ENCODE data around the gene ANOS1. TPM values are rescaled to one million over a fixed set of nuclear protein-coding genes. Genes with fewer than 3 reads are reported as not detected.

The ANOS1 gene
- total RNA-seq, 3 donors from 2014 or later = 4.9 to 10.6 (median 9.7) TPM

GRCh38 chrX:8653956-8654355, 78.0 kb downstream of the ANOS1 start:
- H3K36me3 ChIP-seq = no peaks in the 10 kb centered on the region
- TF ChIP-seq POLR2A (IDR thresholded peaks at IDR 0.05) (no peak), POLR2AphosphoS5 (IDR thresholded peaks at IDR 0.05) (peak in 1 of 3 donors; percentile 30)
- peak overlapping the region in 1 of 2 donors; percentile 1 for H3K27ac ChIP-seq
- no peaks in the 10 kb centered on the region for H3K27me3 ChIP-seq
- H3K4me3 ChIP-seq = no peak overlapping the region
- peak; percentile 64 to 65 for DNase-seq (ENCODE audit: low spot score in 2 of 2)
- intact Hi-C loops (cut with DNase I; ENCODE audit: low total_unique reads) = no loop called here
- no peaks in the 10 kb centered on the region for H3K9me3 ChIP-seq
- H3K4me1 ChIP-seq = no peaks in the 10 kb centered on the region

- no peak overlapping the region for H3K4me3 ChIP-seq
- no peak for DNase-seq (ENCODE audit: low spot score in 2 of 2)
- no peaks in the 10 kb centered on the region for H3K36me3 ChIP-seq
- intact Hi-C loops (cut with DNase I; ENCODE audit: low total_unique reads) = loop anchor here (2.0 kb wide), 1 partner anchor 49 kb away; no protein-coding TSS in a partner anchor
- no peaks in the 10 kb centered on the region for H3K27me3 ChIP-seq
- TF ChIP-seq CTCF (IDR thresholded peaks at IDR 0.05) = no peak
- H3K4me1 ChIP-seq = no peaks in the 10 kb centered on the region
- H3K27ac ChIP-seq = no peak overlapping the region
- H3K9me3 ChIP-seq = no peaks in the 10 kb centered on the region
Measured at GRCh38 chrX:8649969-8650368, 82.0 kb downstream of the ANOS1 start.

- no peak overlapping the region for H3K4me3 ChIP-seq
- no peaks in the 10 kb centered on the region for H3K36me3 ChIP-seq
- TF ChIP-seq POLR2AphosphoS5 (IDR thresholded peaks at IDR 0.05) (no peak), CTCF (IDR thresholded peaks at IDR 0.05) (no peak), POLR2A (IDR thresholded peaks at IDR 0.05) (no peak)
- no peak overlapping the region for H3K27ac ChIP-seq
- intact Hi-C loops (cut with DNase I; ENCODE audit: low total_unique reads) = no loop called here
- no peak for DNase-seq (ENCODE audit: low spot score in 2 of 2)
- H3K27me3 ChIP-seq = no peaks in the 10 kb centered on the region
- H3K9me3 ChIP-seq = no peaks in the 10 kb centered on the region
- H3K4me1 ChIP-seq = no peaks in the 10 kb centered on the region
Measured at GRCh38 chrX:8647176-8647575, 84.8 kb downstream of the ANOS1 start.

GRCh38 chrX:8639949-8640475, 91.9 kb downstream of the ANOS1 start:
- Histone ChIP-seq H3K9me3 (no peaks in the 10 kb centered on the region), H3K4me1 (no peaks in the 10 kb centered on the region), H3K4me3 (no peak overlapping the region), H3K36me3 (no peaks in the 10 kb centered on the region), H3K27me3 (no peaks in the 10 kb centered on the region), H3K27ac (no peak overlapping the region)
- intact Hi-C loops (cut with DNase I; ENCODE audit: low total_unique reads) = no loop called here
- no peak for DNase-seq (ENCODE audit: low spot score in 2 of 2)
- no peak for TF ChIP-seq POLR2AphosphoS5 (IDR thresholded peaks at IDR 0.05)
- no peak for TF ChIP-seq CTCF (IDR thresholded peaks at IDR 0.05)
- no peak for TF ChIP-seq POLR2A (IDR thresholded peaks at IDR 0.05)

- intact Hi-C loops (cut with DNase I; ENCODE audit: low total_unique reads) = no loop called here
- DNase-seq (ENCODE audit: low spot score in 2 of 2) = no peak
- Histone ChIP-seq H3K4me3 (no peak overlapping the region), H3K4me1 (no peaks in the 10 kb centered on the region), H3K27me3 (no peaks in the 10 kb centered on the region), H3K27ac (no peak overlapping the region), H3K36me3 (no peaks in the 10 kb centered on the region), H3K9me3 (no peaks in the 10 kb centered on the region)
- TF ChIP-seq POLR2A (IDR thresholded peaks at IDR 0.05) = no peak
- no peak for TF ChIP-seq CTCF (IDR thresholded peaks at IDR 0.05)
- no peak for TF ChIP-seq POLR2AphosphoS5 (IDR thresholded peaks at IDR 0.05)
Measured at GRCh38 chrX:8636497-8636896, 95.4 kb downstream of the ANOS1 start.

- no peaks in the 10 kb centered on the region for H3K27me3 ChIP-seq
- TF ChIP-seq POLR2A (IDR thresholded peaks at IDR 0.05) = no peak
- TF ChIP-seq POLR2AphosphoS5 (IDR thresholded peaks at IDR 0.05) = no peak
- no peak for TF ChIP-seq CTCF (IDR thresholded peaks at IDR 0.05)
- DNase-seq (ENCODE audit: low spot score in 2 of 2) = no peak
- no peak overlapping the region for H3K27ac ChIP-seq
- H3K36me3 ChIP-seq = no peaks in the 10 kb centered on the region
- no peak overlapping the region for H3K4me3 ChIP-seq
- intact Hi-C loops (cut with DNase I; ENCODE audit: low total_unique reads) = no loop called here
- no peaks in the 10 kb centered on the region for H3K4me1 ChIP-seq
- no peaks in the 10 kb centered on the region for H3K9me3 ChIP-seq
Measured at GRCh38 chrX:8635812-8636211, 96.1 kb downstream of the ANOS1 start.

Data from breast epithelium (tissue), 4 donors.